Ishikawa (cell line): Measurements from ENCODE around the gene DYRK1B.
A peak's percentile ranks its signal among the peaks of the same experiment; 100 is the strongest.

Source experiments
- CEBPB ChIP-seq: IDR thresholded peaks from 2 replicates; pipeline ENCODE4 v1.6.1; 2012
- CREB1 ChIP-seq: IDR thresholded peaks from 2 replicates; pipeline ENCODE4 v1.6.1; 2012; ENCODE audit warnings: low read depth
- EGR1 ChIP-seq: IDR thresholded peaks from 2 replicates; pipeline ENCODE4 v1.6.1; 2012
- EP300 ChIP-seq: IDR thresholded peaks from 2 replicates; pipeline ENCODE4 v1.6.1; 2012; ENCODE audit warnings: borderline replicate concordance
- FOXM1 ChIP-seq: IDR thresholded peaks from 2 replicates; pipeline ENCODE4 v1.6.1; 2012; ENCODE audit warnings: low read depth, borderline replicate concordance
- MAX ChIP-seq: IDR thresholded peaks from 2 replicates; pipeline ENCODE4 v1.6.1; 2012
- NFIC ChIP-seq: IDR thresholded peaks from 2 replicates; pipeline ENCODE4 v1.6.1; 2012
- RAD21 ChIP-seq: IDR thresholded peaks from 2 replicates; pipeline ENCODE4 v1.6.1; 2012; ENCODE audit warnings: low read depth
- REST ChIP-seq: IDR thresholded peaks from 2 replicates; pipeline ENCODE4 v1.6.1; 2012; ENCODE audit warnings: low read depth, mild to moderate bottlenecking
- TAF1 ChIP-seq: IDR thresholded peaks from 2 replicates; pipeline ENCODE4 v1.6.1; 2012; ENCODE audit warnings: low read depth, mild to moderate bottlenecking
- TCF12 ChIP-seq: IDR thresholded peaks from 2 replicates; pipeline ENCODE4 v1.6.1; 2012; ENCODE audit warnings: low read depth
- TEAD4 ChIP-seq: IDR thresholded peaks from 2 replicates; pipeline ENCODE4 v1.6.1; 2012
- USF1 ChIP-seq: IDR thresholded peaks from 2 replicates; pipeline ENCODE4 v1.6.1; 2012
- YY1 ChIP-seq: IDR thresholded peaks from 2 replicates; pipeline ENCODE4 v1.6.1; 2012; ENCODE audit warnings: low read depth
- ZBTB7A ChIP-seq: IDR thresholded peaks from 2 replicates; pipeline ENCODE4 v1.6.1; 2012; ENCODE audit warnings: low read depth

DYRK1B gene

GRCh38 chr19:39845933-39846677 lies 12.1 kb upstream of the DYRK1B start, which contains the start of gene FBL:
FBL (minus strand) TSS chr19:39846379; CDS start chr19:39846300, 79 bp downstream.
- TF ChIP-seq MAX (peak; percentile 96), YY1 (0 out of 2 replicates have a peak, but pooled peaks have one; percentile 27), EGR1 (no peak), EP300 (no peak), ZBTB7A (no peak), CEBPB (no peak), USF1 (0 out of 2 replicates have a peak, but pooled peaks have one; percentile 32), REST (no peak), NFIC (no peak), RAD21 (no peak), TCF12 (no peak), TEAD4 (no peak), TAF1 (peak; percentile 81; the same call in 1 of the 2 replicates), CREB1 (peak; percentile 54; the same call in 1 of the 2 replicates), FOXM1 (no peak)

- TF ChIP-seq TCF12 (no peak), ZBTB7A (no peak), CREB1 (no peak), NFIC (no peak), EGR1 (no peak), TAF1 (no peak), FOXM1 (no peak)
Measured at GRCh38 chr19:39845584-39845932, 11.6 kb upstream of the DYRK1B start.

GRCh38 chr19:39845172-39845571 lies 11.2 kb upstream of the DYRK1B start:
- no peak for TF ChIP-seq MAX
- TF ChIP-seq TCF12: no peak
- no peak for TF ChIP-seq RAD21
- TF ChIP-seq NFIC: no peak
- TF ChIP-seq TAF1: no peak

GRCh38 chr19:39843919-39844793 lies 10.2 kb upstream of the DYRK1B start:
- no peak for TF ChIP-seq FOXM1
- peak; percentile 47 for TF ChIP-seq RAD21

GRCh38 chr19:39842693-39843435 lies 8.9 kb upstream of the DYRK1B start:
- TF ChIP-seq TAF1: no peak
- no peak for TF ChIP-seq YY1
- TF ChIP-seq MAX: no peak
- TF ChIP-seq TEAD4: no peak
- TF ChIP-seq RAD21: no peak
- no peak for TF ChIP-seq USF1
- TF ChIP-seq EGR1: no peak
- TF ChIP-seq ZBTB7A: no peak
- no peak for TF ChIP-seq TCF12
- TF ChIP-seq EP300: no peak
- no peak for TF ChIP-seq FOXM1
- no peak for TF ChIP-seq CEBPB
- no peak for TF ChIP-seq CREB1
- no peak for TF ChIP-seq NFIC
- TF ChIP-seq REST: no peak
